CD14-positive monocyte (primary cell): ENCODE data around the gene MAN1C1. TPM values are rescaled to one million over a fixed set of nuclear protein-coding genes. Genes with fewer than 3 reads are reported as not detected.

Experiments
- DNase-seq, 3 donors: peaks; one replicate each; pipeline ENCODE4 v3.0.0-alpha.2; 2011 to 2022
- H2AFZ ChIP-seq: 2 replicates; pipeline ENCODE4 v1.6.0; 2012; ENCODE audit warnings: mild to moderate bottlenecking, low read depth, low read length, inconsistent platforms; ENCODE audit not compliant: insufficient read depth, poor library complexity, severe bottlenecking
- H3K27ac ChIP-seq, 2 donors: 1 replicate in 1 of 2; 2 replicates in 1 of 2; pipeline ENCODE4 v1.5.1; 2012 to 2013; ENCODE audit warnings: low read length in 2 of 2, control low read depth in 1 of 2, inconsistent platforms in 1 of 2, low read depth in 1 of 2, mild to moderate bottlenecking in 1 of 2
- H3K27me3 ChIP-seq, 2 donors: one replicate each; pipeline versions ENCODE4 v1.6.0 to v1.6.1; 2011 to 2013; ENCODE audit warnings: low read length in 2 of 2; ENCODE audit not compliant: control insufficient read depth in 2 of 2, insufficient read depth in 2 of 2
- H3K36me3 ChIP-seq, 2 donors: replicated peaks in 1 of 2; 1 replicate in 1 of 2; 2 replicates in 1 of 2; pipeline versions ENCODE4 v1.5.1 to v1.6.1; 2012 to 2013; ENCODE audit warnings: low read length in 2 of 2, control low read depth in 1 of 2, inconsistent platforms in 1 of 2, mild to moderate bottlenecking in 1 of 2; ENCODE audit not compliant: insufficient read depth in 2 of 2, control insufficient read depth in 1 of 2
- H3K4me1 ChIP-seq, 2 donors: 1 replicate in 1 of 2; 2 replicates in 1 of 2; pipeline versions ENCODE4 v1.5.1 to v1.6.1; 2012 to 2013; ENCODE audit warnings: low read length in 2 of 2, control low read depth in 1 of 2, inconsistent platforms in 1 of 2, mild to moderate bottlenecking in 1 of 2, moderate library complexity in 1 of 2; ENCODE audit not compliant: insufficient read depth in 2 of 2, control insufficient read depth in 1 of 2
- H3K4me2 ChIP-seq: replicated peaks from 2 replicates; pipeline ENCODE3; 2012; ENCODE audit warnings: low read length, moderate library complexity, mild to moderate bottlenecking; ENCODE audit not compliant: poor library complexity, severe bottlenecking; ENCODE audit errors: extremely low read depth
- H3K4me3 ChIP-seq, 3 experiments: fragments of 200-600 bp in 1 of 3; sonication (generic) in 1 of 3; replicated peaks in 1 of 3; 1 replicate in 2 of 3; 2 replicates in 1 of 3; pipeline ENCODE4 v1.5.1; 2011 to 2013; ENCODE audit warnings: low read length in 3 of 3, mild to moderate bottlenecking in 3 of 3, control low read depth in 2 of 3, low read depth in 2 of 3, inconsistent platforms in 1 of 3, moderate library complexity in 1 of 3
- H3K79me2 ChIP-seq: 2 replicates; pipeline ENCODE4 v1.6.0; 2012; ENCODE audit warnings: mild to moderate bottlenecking, control low read depth, inconsistent platforms, low read length, moderate library complexity; ENCODE audit not compliant: insufficient read depth
- H3K9ac ChIP-seq: 2 replicates; pipeline ENCODE4 v1.6.0; 2017; ENCODE audit warnings: low read length, mild to moderate bottlenecking; ENCODE audit not compliant: insufficient read depth, poor library complexity, severe bottlenecking
- H3K9me3 ChIP-seq, 2 donors: replicated peaks in 1 of 2; 1 replicate in 1 of 2; 2 replicates in 1 of 2; pipeline versions ENCODE4 v1.5.1 to v1.6.1; 2012 to 2013; ENCODE audit warnings: low read length in 2 of 2, control low read depth in 1 of 2; ENCODE audit not compliant: control insufficient read depth in 1 of 2, insufficient read depth in 1 of 2
- H4K20me1 ChIP-seq: 2 replicates; pipeline ENCODE4 v1.6.0; 2012; ENCODE audit warnings: mild to moderate bottlenecking, low read length, control low read depth, moderate library complexity; ENCODE audit not compliant: insufficient read depth
- H3K27ac Mint-ChIP-seq, 7 donors: one replicate each; pipeline ENCODE4 v1.8.0; 2020; ENCODE audit warnings: mild to moderate bottlenecking in 7 of 7, mixed read lengths in 7 of 7, moderate library complexity in 6 of 7, inconsistent platforms in 2 of 7
- H3K27me3 Mint-ChIP-seq, 3 donors: one replicate each; pipeline ENCODE4 v1.8.0; 2021 to 2022; ENCODE audit warnings: low read depth in 3 of 3, mild to moderate bottlenecking in 3 of 3, mixed read lengths in 3 of 3, moderate library complexity in 3 of 3, inconsistent platforms in 1 of 3
- H3K36me3 Mint-ChIP-seq, 2 donors: one replicate each; pipeline ENCODE4 v1.8.0; 2020; ENCODE audit warnings: mixed read lengths in 2 of 2, inconsistent platforms in 1 of 2, mild to moderate bottlenecking in 1 of 2
- H3K4me1 Mint-ChIP-seq: one replicate; pipeline ENCODE4 v1.8.0; 2020; ENCODE audit warnings: mild to moderate bottlenecking, mixed read lengths
- H3K4me3 Mint-ChIP-seq, 2 donors: one replicate each; pipeline ENCODE4 v1.8.0; 2020; ENCODE audit warnings: mild to moderate bottlenecking in 2 of 2, mixed read lengths in 2 of 2, moderate library complexity in 1 of 2
- H3K9me3 Mint-ChIP-seq, 7 donors: one replicate each; pipeline ENCODE4 v1.8.0; 2020 to 2022; ENCODE audit warnings: mixed read lengths in 7 of 7, mild to moderate bottlenecking in 6 of 7, moderate library complexity in 6 of 7, inconsistent platforms in 2 of 7
- CTCF ChIP-seq: fragments of 200-600 bp; IDR thresholded peaks from one replicate; pipeline ENCODE4 v1.8.0; 2022; ENCODE audit warnings: antibody characterized with exemption, mild to moderate bottlenecking
- WGBS: methylation state at CpG from one replicate; pipeline ENCODE4 v1.1.5; 2013; ENCODE audit warnings: missing lambda C conversion rate; ENCODE audit not compliant: insufficient coverage; 5-methylcytosine and 5-hydroxymethylcytosine counted together
- intact Hi-C, 2 donors: fragments of 100-400 bp; cut with micrococcal nuclease; formaldehyde crosslinking; loops; one replicate each; pipeline versions ENCODE4 v1.15.0 to v1.15.1; 2023
- polyA plus RNA-seq, 3 donors: library from polyadenylated mRNA; depleted of rRNA in 1 of 3; unstranded in 2 of 3; stranded (reverse) in 1 of 3; fragments of 300-500 nt in 2 of 3; fragments of >200 nt in 1 of 3; fragmentation: Illumina TruSeq in 2 of 3; gene quantifications; 1 replicate in 2 of 3; 2 replicates in 1 of 3; pipeline ENCODE4 v1.2.3, GENCODE V29; 2012 to 2021

Gene MAN1C1
- polyA plus RNA-seq, 3 donors: 1.2 to 7.2 (median 1.7) TPM

GRCh38 chr1:25779388-25779787 lies 162.8 kb downstream of the MAN1C1 start:
- Mint-ChIP-seq H3K27me3 (peaks cover 1 to 4% (median 4%) of the 10 kb centered on the region in 3 donors), H3K36me3 (peaks cover 32 to 33% of the 10 kb centered on the region in 2 donors), H3K27ac (no peak overlapping the region), H3K4me3 (no peak overlapping the region), H3K4me1 (peaks cover 9% of the 10 kb centered on the region), H3K9me3 (no peaks in the 10 kb centered on the region)
- no peaks in the 10 kb centered on the region for H3K9me3 ChIP-seq
- no peak overlapping the region for H3K27ac ChIP-seq
- no peak overlapping the region for H3K4me3 ChIP-seq
- H3K9ac ChIP-seq: no peak overlapping the region
- WGBS: 93% methylated on average over 4 of the region's 8 CpGs
- H3K79me2 ChIP-seq: no peaks in the 10 kb centered on the region
- peaks cover 13 to 21% of the 10 kb centered on the region in 2 donors for H3K36me3 ChIP-seq
- H3K4me1 ChIP-seq: no peaks in the 10 kb centered on the region
- no peaks in the 10 kb centered on the region for H4K20me1 ChIP-seq
- DNase-seq: no peak
- intact Hi-C loops: no loop called here
- no peak overlapping the region for H3K4me2 ChIP-seq
- H2AFZ ChIP-seq: no peak overlapping the region
- TF ChIP-seq CTCF: no peak
- no peaks in the 10 kb centered on the region for H3K27me3 ChIP-seq

- H3K79me2 ChIP-seq: no peaks in the 10 kb centered on the region
- H3K9me3 ChIP-seq: no peaks in the 10 kb centered on the region
- WGBS: no CpG with 5 or more reads among the region's 4 CpGs
- H3K4me3 ChIP-seq: no peak overlapping the region
- peaks cover 17 to 25% of the 10 kb centered on the region in 2 donors for H3K36me3 ChIP-seq
- no peaks in the 10 kb centered on the region for H3K27me3 ChIP-seq
- no peak overlapping the region for H3K4me3 Mint-ChIP-seq
- H3K9ac ChIP-seq: no peak overlapping the region
- H3K36me3 Mint-ChIP-seq: peaks cover 34 to 35% of the 10 kb centered on the region in 2 donors
- no peaks in the 10 kb centered on the region for H3K9me3 Mint-ChIP-seq
- H3K4me1 ChIP-seq: no peaks in the 10 kb centered on the region
- H3K27ac Mint-ChIP-seq: peak overlapping the region in 1 of 7 donors; percentile 22
- H3K27me3 Mint-ChIP-seq: peaks cover 1 to 4% (median 4%) of the 10 kb centered on the region in 3 donors
- no peak for TF ChIP-seq CTCF
- DNase-seq: no peak
- H3K4me2 ChIP-seq: no peak overlapping the region
- H3K27ac ChIP-seq: no peak overlapping the region
- no peaks in the 10 kb centered on the region for H4K20me1 ChIP-seq
- H2AFZ ChIP-seq: no peak overlapping the region
- H3K4me1 Mint-ChIP-seq: peaks cover 7% of the 10 kb centered on the region
- intact Hi-C loops: no loop called here
Measured at GRCh38 chr1:25779894-25780293, 163.3 kb downstream of the MAN1C1 start.
